T-helper 2 cell treated with Interferon-gamma antibody and Interleukin-4, amounts not matched to agents 100 ng/mL and 5 ng/mL, for 36 hours (primary cell): ENCODE results near the gene NCLN. TPM values are rescaled to one million over a fixed set of nuclear protein-coding genes. Genes with fewer than 3 reads are reported as not detected.
"Not testable (repeated sequence)": the region's sequence is repeated elsewhere in the genome, so short reads cannot be mapped to it uniquely, and the experiment has no call there.

Source experiments
- intact Hi-C: fragments of 100-400 bp; cut with micrococcal nuclease; formaldehyde crosslinking; loops from one replicate; pipeline ENCODE4 v1.15.1; 2023
- total RNA-seq: library from RNA; stranded (reverse); gene quantifications from 2 replicates; pipeline ENCODE4 v1.2.3, GENCODE V29; 2022

Gene NCLN
- total RNA-seq, 1 donor from 2014 or later: 61.0 TPM

DNA sequence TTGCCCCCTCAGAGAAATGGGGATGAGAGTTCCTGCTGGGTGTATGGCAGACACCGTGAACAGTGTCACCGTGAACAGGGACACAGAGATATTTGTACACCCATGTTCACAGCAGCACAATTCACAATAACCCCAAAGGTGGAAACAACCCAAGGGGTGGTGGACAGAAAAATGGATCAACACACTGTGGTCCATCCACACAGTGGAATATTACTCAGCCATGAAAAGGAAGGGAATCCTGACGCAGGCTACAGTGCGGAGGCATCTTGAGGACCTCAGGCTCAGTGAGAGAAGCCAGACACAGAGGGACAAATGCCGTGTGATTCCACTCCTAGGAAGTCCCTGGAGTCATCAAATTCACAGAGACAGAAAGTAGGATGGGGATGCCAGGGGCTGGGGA, 31.1 kb downstream of the NCLN start:
- intact Hi-C loops: no loop called here

DNA sequence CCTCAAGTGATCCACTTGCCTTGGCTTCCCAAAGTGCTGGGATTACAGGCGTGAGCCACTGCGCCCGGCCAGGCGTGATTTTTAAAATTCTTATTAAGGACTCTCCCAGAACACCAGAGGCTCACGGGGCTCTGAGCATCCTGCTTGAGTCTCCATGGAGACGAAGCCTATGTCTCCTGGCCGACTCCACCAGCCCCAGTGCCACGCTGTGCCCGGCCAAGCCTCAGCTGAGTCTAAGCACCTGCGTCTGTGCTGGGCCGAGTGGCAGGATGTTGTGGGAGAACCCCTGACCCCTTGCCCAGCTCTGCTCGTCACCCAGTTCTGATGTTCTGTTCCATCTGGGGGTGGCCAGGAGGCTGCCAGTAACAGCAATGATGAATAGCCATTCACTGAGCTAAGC, 34.8 kb downstream of the NCLN start:
- intact Hi-C loops: no loop called here

DNA sequence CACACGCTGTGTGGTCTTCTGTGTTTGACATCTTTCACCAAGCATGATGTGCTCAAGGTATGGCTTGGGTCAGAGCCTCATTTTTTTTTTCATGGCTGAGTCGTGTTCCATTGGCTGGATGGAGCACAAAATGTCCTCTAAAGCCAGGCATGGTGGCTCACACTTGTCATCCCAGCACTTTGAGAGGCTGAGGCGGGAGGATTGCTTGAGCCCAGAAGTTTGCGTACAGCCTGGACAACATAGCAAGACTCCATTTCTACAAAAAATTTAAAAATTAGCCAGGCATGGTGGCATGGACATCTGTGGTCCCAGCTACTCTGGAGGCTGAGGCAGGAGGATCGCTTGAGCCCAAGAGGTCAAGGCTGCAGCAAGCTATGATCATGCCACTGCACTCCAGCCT, 35.8 kb downstream of the NCLN start:
- intact Hi-C loops: not testable (repeated sequence)

DNA sequence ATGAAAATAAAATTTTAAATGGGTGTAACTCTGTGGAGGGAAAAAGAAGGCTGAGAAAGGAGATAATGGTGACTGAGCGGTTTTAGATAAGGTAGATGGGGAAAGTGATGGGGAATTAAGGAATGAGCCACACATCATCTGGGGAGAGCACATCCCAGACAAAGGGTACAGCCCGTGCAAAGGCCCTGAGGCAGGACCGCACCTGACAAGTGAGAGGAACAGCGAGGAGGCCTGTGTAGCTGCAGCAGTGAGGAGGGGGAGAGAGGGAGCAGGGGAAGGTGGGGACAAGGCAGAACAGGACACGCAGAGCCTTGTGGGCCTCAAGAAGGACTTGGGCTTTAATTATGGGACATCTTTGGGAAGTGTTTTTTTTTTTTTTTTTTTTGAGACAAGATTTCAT, 37.0 kb downstream of the NCLN start:
- intact Hi-C loops: no loop called here

DNA sequence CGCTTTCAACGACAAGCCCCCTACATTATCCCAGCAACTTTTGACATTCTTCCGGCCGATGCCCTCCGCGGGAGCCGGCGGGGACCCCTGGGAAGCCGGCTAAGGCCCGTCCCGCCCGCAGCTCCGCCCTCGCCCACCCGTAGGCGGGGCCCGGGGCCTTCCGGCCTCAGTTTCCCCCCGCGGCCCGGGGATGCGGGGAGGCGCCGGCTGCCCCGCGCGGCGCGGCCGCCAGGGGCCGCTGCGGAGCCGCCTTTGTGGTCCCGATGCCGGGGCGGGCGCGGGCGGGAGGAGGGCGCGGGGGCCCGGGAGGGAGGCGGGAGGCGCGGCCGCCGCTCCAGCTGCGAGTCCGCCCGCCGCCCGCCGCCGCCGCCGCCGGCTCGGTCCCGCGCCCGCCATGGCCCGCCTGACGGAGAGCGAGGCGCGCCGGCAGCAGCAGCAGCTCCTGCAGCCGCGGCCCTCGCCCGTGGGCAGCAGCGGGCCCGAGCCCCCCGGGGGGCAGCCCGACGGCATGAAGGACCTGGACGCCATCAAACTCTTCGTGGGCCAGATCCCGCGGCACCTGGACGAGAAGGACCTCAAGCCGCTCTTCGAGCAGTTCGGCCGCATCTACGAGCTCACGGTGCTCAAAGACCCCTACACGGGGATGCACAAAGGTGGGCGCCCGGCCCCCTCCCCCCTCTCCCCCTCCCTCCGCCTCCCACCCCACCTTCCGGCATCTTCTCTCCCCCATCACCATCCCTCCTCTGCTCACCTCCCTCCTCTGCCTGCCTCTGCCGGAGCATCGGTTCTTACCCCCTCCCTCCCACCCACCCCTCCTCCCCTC, 38.8 kb downstream of the NCLN start, which contains the start of gene CELF5:
CELF5 (plus strand) TSS at position 316 of the 823 bp plus-strand sequence; CDS start at position 395, 79 bp downstream.
- intact Hi-C loops: no loop called here

DNA sequence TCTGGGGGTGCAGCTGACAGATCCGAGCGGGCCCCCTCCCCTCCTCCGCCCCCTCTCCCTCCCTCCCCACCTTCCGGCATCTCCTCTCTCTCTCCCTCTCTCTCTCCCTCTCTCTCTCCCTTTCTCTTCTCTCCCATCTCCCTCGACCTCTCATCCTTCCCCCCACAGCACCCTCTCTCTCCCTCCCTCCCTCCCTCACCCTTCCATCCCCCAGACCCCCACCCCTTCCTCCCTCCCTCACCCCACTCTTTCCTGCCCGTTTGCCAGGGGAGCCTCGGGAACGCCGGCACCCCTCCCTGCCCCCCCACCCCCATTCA, 39.4 kb downstream of the NCLN start:
- intact Hi-C loops: no loop called here

DNA sequence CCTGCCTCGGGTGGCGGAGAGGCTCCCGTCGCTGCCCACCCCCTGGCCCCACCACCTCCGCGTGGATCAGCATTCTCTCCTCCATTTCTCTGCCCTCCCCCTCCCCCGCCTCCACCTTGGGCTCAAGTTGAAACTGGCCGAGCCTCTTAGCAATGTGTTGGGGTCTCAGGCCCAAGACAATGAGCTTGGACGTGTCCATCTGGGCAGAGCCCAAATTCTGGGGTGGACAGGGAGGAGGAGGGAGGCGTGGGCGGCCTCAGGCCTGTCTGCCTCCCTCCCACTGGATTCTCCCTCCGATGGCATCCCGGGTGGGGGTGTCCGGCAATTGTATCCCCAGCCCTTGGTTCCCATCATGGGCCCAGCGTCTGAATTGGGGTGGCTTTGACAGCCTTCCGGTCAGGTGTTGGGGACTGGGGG, 40.0 kb downstream of the NCLN start:
- intact Hi-C loops: no loop called here

DNA sequence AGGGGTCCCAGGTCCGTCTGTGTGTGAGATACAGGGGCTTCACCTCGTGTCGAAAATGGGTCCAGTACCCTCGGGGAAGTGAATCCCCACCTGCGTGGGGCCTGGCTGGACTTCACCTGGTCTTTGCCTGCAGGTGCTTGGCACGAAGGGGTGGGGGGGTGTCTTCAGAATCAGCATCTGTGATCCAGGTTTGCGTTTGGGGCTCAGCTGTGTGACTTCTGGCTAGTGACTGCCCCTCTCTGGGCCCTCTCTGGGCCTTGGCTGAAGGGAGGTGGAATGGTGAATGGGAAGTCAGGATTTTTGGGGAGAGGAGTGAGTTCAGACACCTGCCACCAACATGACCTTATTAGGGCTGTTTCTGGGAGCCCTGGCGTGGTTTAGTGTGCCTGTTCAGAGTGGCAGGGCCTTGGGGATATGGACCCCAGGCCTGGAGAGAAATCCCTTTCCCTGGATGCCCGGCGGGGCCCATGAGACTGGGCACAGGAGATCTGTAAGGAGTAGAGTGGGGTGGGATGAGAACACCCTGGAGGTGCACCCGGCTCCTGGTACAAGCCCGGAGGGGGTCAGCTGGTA, 41.4 kb downstream of the NCLN start:
- intact Hi-C loops: no loop called here

DNA sequence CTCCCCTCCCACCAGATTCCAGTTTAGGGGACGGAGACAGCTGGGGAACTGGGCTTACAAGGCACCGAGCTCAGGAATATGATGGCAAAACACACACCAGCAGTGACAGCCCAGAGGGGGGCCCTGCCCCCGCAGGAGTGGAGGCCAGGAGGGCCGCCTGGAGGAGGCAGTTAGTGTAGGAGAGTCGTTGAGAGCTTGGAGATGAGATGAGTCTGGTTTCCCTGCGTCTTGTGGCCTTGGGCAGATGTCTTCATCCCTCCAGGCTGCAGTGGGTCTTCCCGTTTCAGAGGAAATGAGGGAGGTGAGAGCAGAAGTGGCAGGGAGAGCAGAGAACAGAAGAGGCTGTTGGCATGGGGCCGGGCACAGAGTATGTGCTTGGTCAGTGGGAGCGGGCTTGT, 43.6 kb downstream of the NCLN start:
- intact Hi-C loops: no loop called here

DNA sequence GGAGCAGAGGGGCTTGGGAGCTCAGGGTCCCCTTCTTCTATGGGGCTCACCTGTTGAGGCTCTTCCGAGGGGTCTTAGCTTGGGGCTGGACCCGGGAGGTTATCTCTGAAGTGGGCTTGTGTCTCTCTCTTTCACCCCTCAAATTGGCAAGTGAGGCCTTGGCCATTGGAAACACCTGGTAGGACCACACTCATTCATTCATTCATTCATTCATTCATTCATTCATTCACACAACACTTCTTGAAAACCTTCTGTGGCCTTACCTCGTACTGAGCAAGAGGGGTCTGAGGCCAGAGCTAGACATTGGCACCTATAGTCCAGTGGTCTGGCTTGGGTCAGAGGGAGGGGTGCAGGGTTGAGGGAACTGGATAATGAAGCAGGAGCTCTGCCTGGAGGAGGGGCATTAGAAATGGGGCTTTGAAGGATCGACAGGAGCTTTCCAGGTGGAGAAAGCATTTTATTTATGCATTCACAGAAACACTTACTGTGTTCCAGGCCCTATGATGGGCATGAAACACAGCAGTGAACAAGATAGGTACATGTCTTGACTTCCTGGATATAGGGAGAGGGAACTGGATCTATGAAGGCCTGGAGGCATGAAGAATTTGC, 44.3 kb downstream of the NCLN start:
- intact Hi-C loops: no loop called here

DNA sequence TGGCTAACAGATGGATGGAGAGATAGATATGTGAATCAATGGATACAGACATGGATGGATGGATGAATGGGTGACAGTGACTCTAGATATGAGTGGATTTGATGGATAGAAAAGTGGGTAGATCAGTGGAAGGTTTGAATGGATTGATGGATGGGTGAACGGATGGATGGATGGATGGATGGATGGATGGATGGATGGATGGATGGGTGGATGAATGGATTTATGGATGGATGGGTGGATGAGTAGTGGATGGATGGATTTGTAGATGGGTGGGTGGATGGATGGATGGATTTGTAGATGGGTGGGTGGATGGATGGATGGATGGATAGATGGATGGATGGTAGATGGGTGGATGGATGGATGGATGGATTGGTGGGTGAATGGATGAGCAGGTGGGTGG, 45.6 kb downstream of the NCLN start:
- intact Hi-C loops: no loop called here

DNA sequence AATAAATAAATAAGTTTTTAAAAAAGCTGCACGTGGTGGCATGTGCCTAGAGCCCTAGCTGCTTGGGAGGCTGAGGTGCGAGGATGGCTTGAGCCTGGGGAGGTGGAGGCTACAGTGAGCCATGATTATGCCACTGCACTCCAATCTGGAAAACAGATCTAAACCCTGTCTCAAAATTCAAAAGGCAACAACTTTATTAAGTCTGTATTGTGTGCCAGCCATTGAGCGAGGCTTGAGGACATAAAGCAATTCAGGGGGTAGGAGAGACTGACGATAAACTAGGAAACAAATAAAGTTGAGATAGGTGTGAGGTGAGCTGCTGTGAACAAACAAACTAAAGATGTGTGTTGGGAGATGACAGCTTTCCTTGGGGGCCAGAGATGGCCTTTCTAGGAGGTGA, 47.4 kb downstream of the NCLN start:
- intact Hi-C loops: no loop called here

DNA sequence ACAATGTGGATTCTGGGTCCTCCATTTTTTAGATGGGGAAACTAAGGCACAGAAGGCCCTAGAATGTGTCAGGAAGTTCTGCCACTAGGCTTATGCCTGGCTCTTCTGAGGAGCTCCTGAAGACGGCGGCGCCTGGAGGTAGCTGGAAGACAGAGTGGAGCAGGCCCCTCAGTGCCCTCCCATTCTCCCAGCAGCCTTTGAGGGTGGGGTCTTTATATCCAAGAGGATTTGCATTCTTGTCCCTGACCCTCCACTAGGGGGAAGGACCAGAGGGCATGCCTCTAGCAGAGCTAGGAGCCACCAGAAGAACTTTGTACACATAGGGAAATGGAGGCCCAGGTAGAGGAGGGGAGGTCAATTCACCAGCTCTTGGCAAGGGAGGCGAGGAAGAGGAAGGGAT, 48.1 kb downstream of the NCLN start:
- intact Hi-C loops: no loop called here

DNA sequence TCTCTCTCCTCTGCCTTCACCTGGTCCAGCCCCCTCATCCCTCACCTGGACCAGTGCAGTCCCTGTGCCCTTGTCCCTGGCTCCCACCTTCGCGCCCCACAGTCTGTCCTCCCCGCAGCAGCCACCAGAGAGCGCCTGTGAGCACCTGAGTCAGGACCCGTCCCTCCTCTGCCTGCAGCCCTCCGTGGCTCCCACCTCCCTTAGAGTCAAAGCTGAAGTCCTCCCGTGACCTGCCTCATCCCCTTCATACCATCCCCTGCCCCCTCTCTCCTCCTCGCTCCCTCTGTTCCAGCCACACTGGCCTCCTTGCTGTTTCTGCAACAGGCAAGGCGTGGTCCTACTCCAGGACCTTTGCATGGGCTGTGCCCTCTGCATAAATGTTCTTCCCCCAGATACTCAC, 49.1 kb downstream of the NCLN start:
- intact Hi-C loops: no loop called here

DNA sequence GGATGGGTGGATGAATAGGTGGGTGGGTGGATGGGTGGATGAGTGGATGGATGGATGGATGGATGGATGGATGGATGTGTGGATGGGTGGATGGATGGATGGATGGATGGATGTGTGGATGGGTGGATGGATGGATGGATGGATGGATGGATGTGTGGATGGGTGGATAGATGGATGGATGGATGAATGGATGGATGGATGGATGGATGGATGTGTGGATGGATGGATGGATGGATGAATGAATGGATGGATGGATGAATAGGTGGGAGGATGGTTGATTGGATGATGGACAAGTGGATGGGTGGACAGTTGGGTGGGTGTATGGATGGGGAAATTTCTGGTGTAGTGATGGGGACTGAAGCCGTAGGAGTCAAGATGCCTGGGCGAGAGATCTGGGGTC, 49.9 kb downstream of the NCLN start:
- intact Hi-C loops: not testable (repeated sequence)

DNA sequence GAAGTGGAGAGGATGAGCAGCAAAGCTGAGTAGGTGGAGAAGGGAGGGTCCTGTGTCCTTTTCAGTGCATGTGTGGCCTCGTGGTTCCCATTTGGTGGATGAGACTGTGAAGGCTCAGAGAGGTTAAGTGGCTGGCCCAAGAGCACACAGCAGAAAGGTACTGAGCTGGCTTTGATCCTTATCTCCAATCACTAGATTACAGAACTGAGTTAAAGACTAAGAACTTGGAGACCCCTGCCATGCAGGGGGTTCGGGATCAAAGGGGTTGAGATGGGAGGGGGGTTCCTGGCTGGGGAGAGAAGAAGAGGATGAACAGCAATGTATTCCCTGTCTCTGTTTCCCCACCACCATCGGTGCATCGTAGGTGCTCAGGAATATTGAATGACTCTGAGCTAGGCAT, 50.5 kb downstream of the NCLN start:
- intact Hi-C loops: no loop called here

DNA sequence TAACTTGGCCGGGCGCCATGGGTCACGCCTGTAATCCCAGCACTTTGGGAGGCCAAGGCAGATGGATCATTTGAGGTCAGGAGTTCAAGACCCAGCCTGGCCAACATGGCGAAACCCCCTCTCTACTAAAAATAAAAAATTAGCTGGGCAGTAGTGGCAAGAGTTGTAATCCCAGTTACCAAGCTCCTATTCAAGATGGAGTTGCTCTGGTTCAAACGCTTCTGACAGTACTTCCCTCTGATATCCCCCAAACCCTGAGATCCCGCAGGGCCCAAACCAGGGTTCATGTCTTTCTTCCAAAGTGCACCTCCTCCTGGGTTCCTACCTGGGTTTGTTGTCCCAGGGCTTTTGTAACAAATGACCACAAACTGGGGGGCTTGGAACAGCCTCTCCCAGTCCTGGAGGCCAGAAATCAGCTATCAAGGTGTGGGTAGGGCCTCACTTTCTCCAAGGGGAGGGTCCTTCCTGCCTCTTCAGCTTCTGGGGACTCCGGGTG, 52.4 kb downstream of the NCLN start:
- intact Hi-C loops: no loop called here

DNA sequence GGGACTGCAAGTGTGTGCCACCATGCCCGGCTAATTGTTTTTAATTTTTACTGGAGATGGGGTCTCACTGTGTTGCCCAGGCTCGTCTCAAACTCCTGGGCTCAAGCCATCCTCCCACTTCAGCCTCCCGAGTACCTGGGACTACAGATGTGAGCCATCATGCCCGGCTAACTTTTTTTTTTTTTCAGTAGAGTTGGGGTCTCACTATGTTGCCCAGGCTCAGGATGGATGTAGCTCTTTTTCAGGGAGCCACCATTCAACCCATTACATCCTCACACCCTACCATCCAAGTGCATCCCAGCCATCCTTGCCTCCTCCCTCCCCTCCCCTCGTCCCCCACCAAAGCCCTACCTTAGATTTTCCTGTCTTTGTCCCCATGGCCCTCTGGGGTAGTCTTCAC, 53.6 kb downstream of the NCLN start:
- intact Hi-C loops: no loop called here

DNA sequence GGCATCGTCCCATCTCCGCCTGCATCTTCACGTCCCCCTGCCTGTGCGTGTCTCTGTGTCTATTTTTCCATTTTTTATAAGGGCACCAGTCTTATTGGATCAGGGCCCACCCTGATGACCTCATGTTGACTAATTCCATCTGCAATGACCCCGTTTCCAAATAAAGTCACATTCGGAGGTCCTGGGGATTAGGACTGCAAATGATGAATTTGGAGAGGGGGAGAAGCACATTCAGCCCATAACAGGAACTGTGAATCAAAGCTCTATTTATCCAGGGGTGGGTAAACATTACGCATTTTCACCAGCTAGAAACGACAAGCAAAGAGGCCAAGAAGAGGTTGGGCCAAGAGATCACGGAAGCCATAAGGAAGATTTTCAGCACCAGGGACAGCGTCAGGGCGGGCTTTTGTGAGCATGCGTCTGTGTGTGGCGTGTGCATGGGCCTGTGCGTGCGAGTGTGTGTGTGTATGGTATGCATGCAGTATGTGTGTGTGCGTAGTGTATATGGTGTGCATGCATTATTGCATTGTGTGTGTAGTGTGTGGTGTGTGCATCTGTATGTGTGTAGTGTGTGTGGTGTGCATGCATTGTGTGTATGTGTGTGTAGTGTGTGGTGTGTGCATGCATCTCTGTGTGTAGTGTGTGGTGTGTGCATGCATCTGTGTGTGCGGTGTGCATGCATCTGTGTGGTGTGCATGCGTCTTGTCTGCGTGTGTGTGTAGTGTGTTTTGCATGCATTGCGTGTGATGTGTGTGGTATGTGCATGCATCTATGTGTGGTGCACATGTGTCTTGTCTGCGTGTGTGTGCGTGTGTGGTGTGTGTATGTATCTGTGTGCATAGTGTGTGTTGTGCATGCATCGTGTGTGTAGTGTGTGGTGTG, 58.3 kb downstream of the NCLN start:
- intact Hi-C loops: no loop called here

DNA sequence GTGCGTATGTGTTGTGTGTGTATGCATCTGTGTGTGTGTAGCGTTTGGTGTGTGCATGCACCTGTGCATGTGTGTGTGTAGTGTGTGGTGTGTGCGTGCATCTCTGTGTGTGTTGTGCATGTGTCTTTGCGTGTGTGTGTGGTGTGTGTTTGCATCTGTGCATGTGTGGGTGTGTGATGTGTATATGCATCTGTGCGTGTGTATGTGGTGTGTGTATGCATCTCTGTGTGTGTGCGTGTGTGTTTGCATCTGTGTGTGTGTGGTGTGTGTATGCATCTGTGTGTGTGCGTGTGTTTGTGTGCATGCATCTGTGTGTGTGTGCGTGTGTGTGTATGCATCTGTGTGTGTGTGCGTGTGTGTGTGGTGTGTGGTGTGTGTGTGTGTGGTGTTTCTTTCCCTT, 59.3 kb downstream of the NCLN start:
- intact Hi-C loops: no loop called here

DNA sequence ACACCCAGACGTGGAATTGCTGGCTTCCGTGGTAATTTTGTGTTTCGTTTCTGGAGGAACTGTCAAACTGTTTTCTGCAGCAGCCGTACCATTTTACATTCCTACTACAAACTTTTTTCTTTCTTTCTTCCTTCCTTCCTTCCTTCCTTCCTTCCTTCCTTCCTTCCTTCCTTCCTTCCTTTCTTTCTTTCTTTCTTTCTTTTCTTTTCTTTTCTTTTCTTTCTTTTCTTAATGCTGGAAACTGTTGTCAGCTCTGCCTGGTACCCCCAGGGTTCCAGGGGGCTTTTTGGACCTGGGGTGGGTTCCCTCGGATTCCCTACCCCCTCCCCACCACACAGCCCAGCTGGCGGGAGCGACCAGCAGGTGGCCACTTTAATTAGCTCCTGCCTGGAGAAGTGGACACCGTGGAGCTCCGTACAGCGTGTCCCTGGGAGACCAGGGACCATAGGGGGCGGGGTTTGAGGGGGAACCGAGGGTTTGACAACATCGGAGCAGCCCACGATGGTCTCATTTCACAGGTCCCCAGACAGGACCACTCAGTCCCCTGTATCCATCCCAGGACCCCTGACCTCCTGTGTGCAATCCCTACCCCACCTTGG, 63.1 kb downstream of the NCLN start:
- intact Hi-C loops: no loop called here
